Stimulated activated CD4-positive, alpha-beta T cell treated with anti-CD3 and anti-CD28 coated beads, Interleukin-1b, Interleukin-23, amount 100 ng/mL, for 4 hours (primary cell): ENCODE measurements around the gene UBN1.
"Not testable (repeated sequence)": the region's sequence is repeated elsewhere in the genome, so short reads cannot be mapped to it uniquely, and the experiment has no call there.

Source experiments
- DNase-seq, 2 donors: peaks; one replicate each; pipeline ENCODE4 v3.0.0-alpha.2; 2020; ENCODE audit warnings: low read depth in 2 of 2

The UBN1 gene

GRCh38 chr16:4884209-4884608, 36.9 kb downstream of the UBN1 start:
- DNase-seq = no peak

GRCh38 chr16:4884972-4885874, 37.9 kb downstream of the UBN1 start:
- no peak for DNase-seq

GRCh38 chr16:4886151-4886550, 38.9 kb downstream of the UBN1 start:
- DNase-seq = no peak

DNA sequence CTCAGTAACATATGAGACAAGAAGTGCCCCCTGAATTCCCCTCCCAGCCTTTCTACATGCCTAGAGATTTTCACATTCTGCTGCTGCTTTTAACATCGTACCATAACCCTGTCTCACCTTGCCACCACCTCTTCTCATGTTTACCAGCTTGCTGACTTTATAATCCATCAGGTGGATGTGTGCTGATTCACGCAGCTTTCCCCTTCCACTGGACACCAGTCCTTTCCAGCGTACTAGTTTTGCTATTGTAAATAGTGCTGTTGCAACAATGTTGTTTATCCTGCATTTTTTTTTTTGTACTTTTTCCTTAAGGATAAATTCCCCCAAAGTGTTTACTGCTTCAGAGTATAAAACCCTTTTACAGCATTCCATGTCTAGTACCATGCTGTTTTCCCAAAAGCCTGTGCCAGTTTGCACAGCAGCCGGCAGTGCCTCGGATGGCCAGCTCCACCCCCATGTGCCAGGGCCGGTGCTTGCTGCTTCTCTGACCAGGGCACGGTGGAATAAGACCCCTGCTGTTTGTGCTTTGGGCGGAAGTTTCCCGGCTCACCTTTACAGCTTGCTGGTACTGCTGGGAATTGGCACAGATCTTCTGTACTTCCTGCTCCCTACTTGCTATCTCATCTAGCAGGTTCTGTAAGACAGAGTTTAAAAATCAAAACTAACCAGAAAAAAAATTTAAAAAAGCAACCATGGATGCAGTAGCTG, 41.3 kb downstream of the UBN1 start:
- DNase-seq = no peak

DNA sequence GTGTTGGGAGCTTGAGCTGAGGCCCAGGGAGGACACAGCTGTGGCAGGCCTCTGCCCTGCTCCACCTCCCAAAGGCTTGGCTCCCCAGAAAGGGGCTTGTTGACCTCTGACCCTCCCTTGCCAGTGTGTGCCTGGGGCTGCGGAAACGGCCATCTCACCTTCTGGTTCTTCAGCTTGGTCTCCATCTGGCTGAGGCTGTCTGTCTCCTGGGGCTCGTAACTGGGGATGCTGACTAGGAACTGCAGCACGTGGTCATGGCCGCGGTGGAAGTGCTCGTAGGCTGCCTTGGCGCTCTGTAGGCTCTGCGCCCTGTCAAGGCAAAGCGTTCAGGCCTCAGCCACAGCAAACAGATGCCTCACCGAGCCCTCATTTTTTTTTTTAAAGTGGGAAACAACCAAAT, 42.7 kb downstream of the UBN1 start:
- DNase-seq = no peak

GRCh38 chr16:4890686-4891085, 43.4 kb downstream of the UBN1 start:
- DNase-seq = no peak

DNA sequence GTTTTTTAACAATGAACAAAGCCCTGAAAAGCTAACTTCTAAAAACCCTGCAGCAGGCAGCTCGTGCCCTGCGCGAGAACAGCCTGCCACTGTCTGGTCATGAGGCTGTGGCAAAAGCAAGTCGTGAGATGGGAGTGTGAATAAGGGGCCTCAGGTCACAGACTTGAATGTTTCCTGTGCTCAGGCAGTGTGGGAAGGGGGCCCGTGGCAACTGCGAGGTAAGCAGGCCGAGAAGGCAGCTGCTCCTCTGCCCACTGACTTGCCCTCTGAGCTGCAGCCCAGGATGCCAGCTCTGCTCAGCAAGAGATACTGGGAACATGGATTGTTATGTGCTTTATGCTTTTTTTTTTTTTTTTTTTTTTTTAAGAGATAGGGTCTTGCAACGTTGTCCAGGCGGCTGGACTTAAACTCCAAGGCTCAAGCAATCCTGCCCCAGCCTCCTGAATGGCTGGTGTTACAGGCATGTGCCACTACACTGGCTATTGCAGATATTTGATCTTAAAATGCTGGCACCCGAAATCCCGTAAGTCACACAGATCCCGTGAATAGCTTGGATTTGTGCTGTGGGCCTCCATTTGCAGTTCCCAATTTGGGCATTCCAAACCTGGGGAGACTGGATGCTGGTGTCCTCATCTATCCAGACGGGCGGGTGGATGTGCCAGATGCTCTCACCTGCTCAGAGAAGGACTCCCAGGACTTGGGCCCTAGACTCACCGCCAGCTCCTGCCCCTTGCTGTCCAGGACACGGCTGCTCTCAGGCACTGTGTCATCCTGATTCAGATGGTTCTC, 44.0 kb downstream of the UBN1 start:
- DNase-seq = no peak

DNA sequence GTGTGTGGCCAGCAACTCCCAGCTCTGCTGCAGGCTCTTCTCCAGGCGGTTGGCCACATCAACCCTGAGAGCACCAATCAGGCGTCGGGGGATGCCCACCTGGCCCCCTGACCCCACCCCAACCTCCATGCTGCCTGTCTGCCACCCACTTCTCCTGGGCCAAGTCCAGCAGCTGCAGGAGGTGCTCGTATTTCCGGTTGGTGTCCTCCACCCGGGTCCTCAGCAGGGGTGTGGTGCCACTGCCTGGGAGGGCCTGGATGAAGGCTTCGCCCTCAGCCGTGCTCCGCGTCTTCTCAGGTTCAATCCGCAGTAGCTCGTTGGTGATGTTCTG, 44.6 kb downstream of the UBN1 start:
- no peak for DNase-seq

GRCh38 chr16:4892361-4893102, 45.3 kb downstream of the UBN1 start:
- no peak for DNase-seq

DNA sequence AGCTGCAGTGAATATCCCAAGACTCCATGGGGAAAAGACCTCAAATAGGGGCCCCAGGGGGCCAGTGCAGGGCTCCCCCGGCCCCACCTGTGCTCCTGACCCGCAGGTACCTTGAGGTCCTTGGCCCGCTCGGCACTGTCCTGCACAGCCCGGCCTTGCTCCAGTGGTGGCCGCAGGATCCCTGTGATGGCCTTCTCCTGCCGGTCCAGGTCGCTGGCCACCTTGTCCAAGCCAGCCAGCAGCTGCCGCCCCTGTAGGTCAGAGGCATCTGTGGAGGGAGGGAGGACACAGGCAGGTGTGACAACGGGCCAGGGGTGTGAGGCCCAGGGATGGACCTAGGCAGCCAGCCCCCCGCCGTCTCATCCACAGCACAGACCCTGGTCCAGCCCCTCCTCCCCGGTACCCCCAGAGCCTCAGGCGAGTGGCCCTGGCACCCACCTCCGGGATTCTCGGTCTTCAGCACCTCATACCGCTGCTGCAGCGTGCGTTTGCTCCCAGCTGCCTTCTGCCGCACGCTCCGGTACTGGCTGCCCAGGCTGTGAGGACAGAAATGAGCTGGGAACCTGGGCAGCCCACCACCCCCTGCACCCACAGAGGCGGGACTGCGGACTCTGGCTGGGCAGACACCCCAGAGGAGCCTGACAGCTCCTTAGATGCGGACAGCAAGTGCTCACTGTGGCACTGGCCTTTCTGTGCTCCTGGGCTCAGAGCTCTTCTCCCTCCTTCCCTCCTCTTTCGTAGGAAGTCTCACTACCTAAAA, 46.0 kb downstream of the UBN1 start:
- no peak for DNase-seq

GRCh38 chr16:4894276-4895150, 47.2 kb downstream of the UBN1 start:
- DNase-seq = no peak

DNA sequence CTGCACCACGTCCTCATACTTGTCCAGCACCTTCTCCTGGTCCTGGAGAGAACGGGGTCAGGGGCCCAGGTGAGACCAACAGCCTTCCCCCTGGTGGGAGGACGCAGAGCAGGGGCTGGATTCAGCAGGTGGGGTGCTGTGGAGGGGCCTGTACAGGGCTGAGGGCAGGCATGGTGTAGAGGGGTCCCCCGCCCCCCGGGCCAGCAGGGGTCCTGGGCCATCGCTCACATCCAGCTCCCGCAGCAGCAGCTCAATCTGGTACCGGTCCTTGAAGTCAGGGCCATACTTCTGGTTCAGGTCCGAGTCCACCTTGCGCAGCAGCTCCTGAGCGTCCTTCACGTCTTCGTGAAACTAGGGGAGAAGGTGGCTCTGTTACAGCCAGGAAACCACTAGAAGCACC, 48.1 kb downstream of the UBN1 start:
- no peak for DNase-seq

GRCh38 chr16:4896761-4897160, 49.5 kb downstream of the UBN1 start:
- DNase-seq = not testable (repeated sequence)

DNA sequence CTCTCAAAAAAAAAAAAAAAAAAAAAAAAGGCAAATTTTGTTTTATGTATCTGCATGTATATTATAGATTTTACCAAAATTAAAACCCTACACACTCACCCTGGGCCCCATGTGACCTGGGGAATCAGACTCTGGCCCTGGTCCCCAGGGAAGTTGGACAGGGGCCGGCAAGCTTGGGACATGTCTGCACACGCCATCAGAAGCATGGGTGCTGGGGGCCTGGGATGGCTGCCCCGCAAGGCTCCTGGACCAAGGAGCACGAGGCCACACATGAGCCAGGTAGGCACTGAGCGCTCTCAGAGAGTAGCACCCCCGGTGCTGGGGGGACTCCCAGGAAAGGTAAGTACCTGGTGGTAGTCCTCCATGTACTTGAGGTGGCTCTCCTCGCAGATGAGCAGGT, 50.0 kb downstream of the UBN1 start:
- no peak for DNase-seq

DNA sequence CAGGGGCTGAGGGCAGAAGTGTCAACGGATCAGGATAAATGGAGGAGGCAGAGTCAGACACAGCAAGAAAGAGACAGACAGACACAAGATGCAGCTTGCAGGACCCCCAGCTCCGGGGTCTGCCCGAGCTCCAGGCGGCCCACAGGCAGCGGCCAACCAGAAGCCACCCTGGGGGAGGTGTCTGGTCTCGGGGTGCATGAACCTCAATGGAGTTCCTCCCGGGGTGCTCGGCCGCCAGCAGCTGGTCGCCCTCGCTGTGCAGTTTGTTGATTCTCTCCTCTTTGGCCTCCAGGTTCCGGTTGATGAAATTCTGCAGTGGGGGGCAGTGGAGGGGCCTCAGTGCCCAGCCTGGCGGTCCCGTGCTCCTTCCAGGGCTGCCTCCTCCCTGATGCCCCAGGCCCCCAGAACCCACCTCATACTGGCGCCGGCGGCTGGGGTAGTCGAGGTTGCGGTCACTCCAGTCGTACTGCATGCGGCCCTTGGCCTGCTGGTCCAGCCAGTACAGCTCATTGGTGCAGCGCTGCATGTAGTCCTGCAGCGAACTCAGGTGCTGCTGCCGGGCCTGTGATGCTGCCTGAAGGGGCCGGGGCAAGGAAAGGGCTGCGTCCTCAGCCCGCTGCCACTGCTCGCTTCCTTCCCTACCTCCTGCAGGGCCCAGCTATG, 51.7 kb downstream of the UBN1 start:
- DNase-seq = no peak

DNA sequence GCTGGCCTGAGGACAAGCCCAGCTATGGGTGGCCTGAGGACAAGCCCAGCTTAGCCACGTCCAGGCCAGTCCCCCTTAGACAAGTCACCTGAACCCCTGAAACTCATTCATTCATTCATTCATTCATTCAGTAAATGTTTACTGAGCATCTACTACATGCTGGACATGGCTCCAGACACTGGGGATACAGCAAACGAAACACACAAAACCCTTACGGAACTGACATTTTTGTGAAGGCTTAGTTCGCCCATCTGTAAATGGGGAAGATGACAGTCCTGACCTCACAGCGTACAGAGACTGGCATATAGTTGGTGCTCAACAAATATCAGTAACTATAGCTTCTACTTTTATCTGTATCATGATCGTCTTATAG, 52.2 kb downstream of the UBN1 start:
- no peak for DNase-seq

- DNase-seq = no peak
Measured at GRCh38 chr16:4900036-4900435, 52.8 kb downstream of the UBN1 start.

GRCh38 chr16:4900750-4901149, 53.5 kb downstream of the UBN1 start:
- DNase-seq = no peak

DNA sequence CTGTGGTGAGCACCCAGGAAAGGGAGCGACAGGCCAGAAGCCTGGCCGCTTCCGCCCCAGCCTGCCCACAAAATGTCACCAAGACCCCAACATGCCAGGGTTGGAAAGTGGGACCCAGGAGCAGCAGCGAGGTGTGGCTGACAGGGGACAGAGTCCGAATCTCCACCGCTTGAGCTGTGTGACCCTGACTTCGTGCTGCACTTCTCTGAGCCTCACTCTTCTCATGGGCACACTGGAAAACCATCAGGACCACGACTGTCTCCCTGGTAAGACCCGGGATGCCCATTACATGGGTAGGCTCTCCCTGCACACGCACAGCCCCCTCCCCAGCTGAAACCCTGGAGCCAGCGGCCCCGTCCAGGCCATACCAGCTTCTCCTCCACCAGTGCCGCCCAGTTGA, 54.8 kb downstream of the UBN1 start:
- DNase-seq = no peak
